Activated T-cell treated with anti-CD3 and anti-CD28 coated beads, Interleukin-2, amount 50 U/mL, for 4 hours (primary cell): ENCODE data around the gene RAB4B. TPM values are rescaled to one million over a fixed set of nuclear protein-coding genes. Genes with fewer than 3 reads are reported as not detected.
A peak's percentile ranks its signal among the peaks of the same experiment; 100 is the strongest.
"Not testable (repeated sequence)": the region's sequence is repeated elsewhere in the genome, so short reads cannot be mapped to it uniquely, and the experiment has no call there.

Experiments used
- ATAC-seq, 2 donors: fragments of 200-7000 bp; cut with Tn5 transposase; one replicate each; pipeline ENCODE4 v1.10.0; 2021
- DNase-seq: peaks from one replicate; pipeline ENCODE4 v3.0.0-alpha.2; 2020
- H3K27me3 Mint-ChIP-seq: one replicate; pipeline ENCODE4 v1.8.0; 2021; ENCODE audit warnings: low read depth, mixed read lengths
- H3K36me3 Mint-ChIP-seq: one replicate; pipeline ENCODE4 v1.8.0; 2022; ENCODE audit warnings: mixed read lengths; ENCODE audit not compliant: insufficient read depth
- H3K4me1 Mint-ChIP-seq: one replicate; pipeline ENCODE4 v1.8.0; 2021; ENCODE audit warnings: low read depth, mixed read lengths
- H3K4me3 Mint-ChIP-seq: one replicate; pipeline ENCODE4 v1.8.0; 2021; ENCODE audit warnings: mild to moderate bottlenecking, moderate library complexity, mixed read lengths
- H3K9me3 Mint-ChIP-seq: one replicate; pipeline ENCODE4 v1.8.0; 2021; ENCODE audit warnings: mixed read lengths
- total RNA-seq, 3 donors: library from RNA; stranded (reverse); gene quantifications; one replicate each; pipeline ENCODE4 v1.2.1, GENCODE V29; 2021

Gene RAB4B
- total RNA-seq, 3 donors from 2014 or later: 26.6 to 34.9 (median 30.0) TPM

DNA sequence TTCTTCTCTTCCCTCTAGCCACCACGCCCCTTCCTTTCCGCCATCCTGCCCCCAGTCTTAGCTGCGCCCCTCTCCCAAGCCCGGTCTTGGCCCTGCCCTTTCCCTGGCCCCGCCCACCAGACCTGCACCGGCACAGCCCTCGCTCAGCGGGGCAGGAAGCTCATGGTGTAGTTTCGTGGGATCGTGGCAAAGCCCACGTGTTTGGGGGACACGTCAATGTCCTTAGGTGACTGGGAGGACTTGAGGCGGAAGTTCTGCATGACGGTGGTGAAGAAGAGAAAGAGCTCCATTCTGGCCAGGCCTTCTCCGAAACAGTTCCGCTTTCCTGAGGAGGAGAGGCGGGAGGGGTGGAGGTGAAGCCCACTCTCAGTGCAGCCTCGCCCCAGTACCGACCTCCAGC is 65.6 kb downstream of the RAB4B start:
- DNase-seq (peak; percentile 77), ATAC-seq (peak; percentile 92 to 94)
- not testable (repeated sequence) for H3K36me3 Mint-ChIP-seq, H3K9me3 Mint-ChIP-seq
- Mint-ChIP-seq H3K4me3 (peak overlapping the region; percentile 68), H3K4me1 (peaks cover 21% of the 10 kb centered on the region), H3K27me3 (peaks cover 13% of the 10 kb centered on the region)

Other genes starting within 250 kb of the RAB4B start
- gene SHKBP1, start 201.4 kb upstream of the RAB4B start, total RNA-seq: 10 to 100 TPM; 80.1 to 86.1 (median 84.8) TPM
- 100 to 1,000 TPM; 210 to 251 (median 213) TPM for gene LTBP4, start 176.9 kb upstream of the RAB4B start, total RNA-seq
- 10 to 100 TPM; 13.8 to 17.1 (median 16.7) TPM for gene NUMBL, start 87.6 kb upstream of the RAB4B start, total RNA-seq
- 10 to 100 TPM; 18.7 to 21.3 (median 18.9) TPM for gene COQ8B, start 61.4 kb upstream of the RAB4B start, total RNA-seq
- 1 to 10 TPM; 6.9 to 8.2 (median 8.2) TPM for gene ITPKC, start 61.1 kb upstream of the RAB4B start, total RNA-seq
- 10 to 100 TPM in 1 of 3 donors, 1 to 10 TPM in 2; 7.4 to 11.4 (median 7.7) TPM for gene ACTMAP, start 27.8 kb upstream of the RAB4B start, total RNA-seq
- gene SNRPA, start 27.0 kb upstream of the RAB4B start, total RNA-seq: 100 to 1,000 TPM; 213 to 234 (median 219) TPM
- under 1 TPM in 1 of 3 donors, not detected in 2; 0.87 TPM for gene MIA, start 2.7 kb upstream of the RAB4B start, total RNA-seq
- gene EGLN2, start 20.9 kb downstream of the RAB4B start, total RNA-seq: 10 to 100 TPM; 86.3 to 95.4 (median 89.4) TPM
- under 1 TPM; 0.38 to 0.50 (median 0.38) TPM for gene CYP2A6, start 72.2 kb downstream of the RAB4B start, total RNA-seq
- not detected for gene CYP2A7, start 104.0 kb downstream of the RAB4B start, total RNA-seq
- under 1 TPM in 2 of 3 donors, not detected in 1; 0.18 TPM for gene CYP2B6, start 213.0 kb downstream of the RAB4B start, total RNA-seq